ENCODE data around the gene PPIP5K2.

- no peak for TF ChIP-seq TAF1 (IDR thresholded peaks at IDR 0.05; ENCODE audit: borderline replicate concordance, low read depth, low read length)
- no peak for TF ChIP-seq POLR2AphosphoS5 (IDR thresholded peaks at IDR 0.05; ENCODE audit: low read depth, low read length)
Measured at GRCh38 chr5:103223031-103223955, 103.2 kb downstream of the PPIP5K2 start.
